GM19035 (cell line): ENCODE results near the gene HMBS.

Source experiments
- ATAC-seq: cut with Tn5 transposase; IDR thresholded peaks from one replicate; pipeline ENCODE4 v1.9.1; 2021; ENCODE audit not compliant: unreplicated experiment

The HMBS gene

GRCh38 chr11:119067371-119068222 lies 17.1 kb upstream of the HMBS start, which contains the start of gene VPS11:
TSS of gene VPS11 (plus strand) at chr11:119067818. CDS start at chr11:119067824, 6 bp downstream.
- ATAC-seq: peak; percentile 90

DNA sequence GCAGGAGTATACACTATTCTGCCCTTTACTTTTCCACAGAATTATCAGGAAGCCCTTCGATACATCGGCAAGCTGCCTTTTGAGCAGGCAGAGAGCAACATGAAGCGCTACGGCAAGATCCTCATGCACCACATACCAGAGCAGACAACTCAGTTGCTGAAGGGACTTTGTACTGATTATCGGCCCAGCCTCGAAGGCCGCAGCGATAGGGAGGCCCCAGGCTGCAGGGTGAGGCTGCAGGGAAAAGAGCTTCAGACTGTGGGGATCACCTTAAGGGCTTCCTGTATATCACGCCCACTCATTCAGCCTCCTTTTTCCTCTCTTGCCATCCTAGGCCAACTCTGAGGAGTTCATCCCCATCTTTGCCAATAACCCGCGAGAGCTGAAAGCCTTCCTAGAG lies 6.8 kb upstream of the HMBS start:
- no peak for ATAC-seq

DNA sequence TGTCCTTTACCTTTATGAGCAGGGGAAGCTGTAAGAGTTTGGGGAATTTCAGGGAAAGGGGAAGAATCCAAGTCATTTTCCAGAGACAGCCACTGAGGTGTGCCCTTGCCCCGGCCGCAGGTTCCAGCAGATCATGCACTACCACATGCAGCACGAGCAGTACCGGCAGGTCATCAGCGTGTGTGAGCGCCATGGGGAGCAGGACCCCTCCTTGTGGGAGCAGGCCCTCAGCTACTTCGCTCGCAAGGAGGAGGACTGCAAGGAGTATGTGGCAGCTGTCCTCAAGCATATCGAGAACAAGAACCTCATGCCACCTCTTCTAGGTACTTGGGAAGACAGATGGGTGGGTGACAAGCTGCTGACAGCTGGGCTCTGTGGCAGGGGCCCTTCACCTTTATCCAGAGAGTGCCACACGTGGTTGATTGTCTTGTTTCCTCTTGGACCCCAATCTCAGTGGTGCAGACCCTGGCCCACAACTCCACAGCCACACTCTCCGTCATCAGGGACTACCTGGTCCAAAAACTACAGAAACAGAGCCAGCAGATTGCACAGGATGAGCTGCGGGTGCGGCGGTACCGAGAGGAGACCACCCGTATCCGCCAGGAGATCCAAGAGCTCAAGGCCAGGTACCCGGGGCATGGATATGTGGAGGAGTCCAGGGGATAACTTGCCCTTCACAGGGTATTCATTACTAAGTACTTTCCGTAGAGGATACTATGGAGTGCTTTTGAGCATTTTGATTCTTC lies 5.8 kb upstream of the HMBS start:
- no peak for ATAC-seq

- ATAC-seq: no peak
Measured at GRCh38 chr11:119081682-119082260, 2.9 kb upstream of the HMBS start.

GRCh38 chr11:119085437-119085847 lies 761 bp downstream of the HMBS start:
- peak; percentile 21 for ATAC-seq

- ATAC-seq: no peak
Measured at GRCh38 chr11:119087123-119087522, 2.4 kb downstream of the HMBS start.

DNA sequence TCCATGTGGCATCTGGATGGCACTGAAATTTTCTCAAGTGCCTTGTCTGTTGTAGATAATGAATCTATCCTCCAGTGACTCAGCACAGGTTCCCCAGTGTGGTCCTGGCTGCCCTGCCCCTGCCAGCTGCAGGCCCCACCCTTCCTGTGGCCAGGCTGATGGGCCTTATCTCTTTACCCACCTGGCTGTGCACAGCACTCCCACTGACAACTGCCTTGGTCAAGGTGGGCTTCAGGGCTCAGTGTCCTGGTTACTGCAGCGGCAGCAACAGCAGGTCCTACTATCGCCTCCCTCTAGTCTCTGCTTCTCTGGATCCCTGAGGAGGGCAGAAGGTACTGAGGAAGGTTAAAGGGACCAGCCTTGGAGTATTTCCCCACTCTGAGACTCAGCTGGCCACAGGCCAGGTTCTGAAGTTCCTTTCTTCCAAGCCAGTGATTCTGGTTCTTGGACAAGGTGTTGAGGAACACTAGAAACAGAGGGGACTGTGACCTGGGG lies 3.1 kb downstream of the HMBS start:
- ATAC-seq: no peak

DNA sequence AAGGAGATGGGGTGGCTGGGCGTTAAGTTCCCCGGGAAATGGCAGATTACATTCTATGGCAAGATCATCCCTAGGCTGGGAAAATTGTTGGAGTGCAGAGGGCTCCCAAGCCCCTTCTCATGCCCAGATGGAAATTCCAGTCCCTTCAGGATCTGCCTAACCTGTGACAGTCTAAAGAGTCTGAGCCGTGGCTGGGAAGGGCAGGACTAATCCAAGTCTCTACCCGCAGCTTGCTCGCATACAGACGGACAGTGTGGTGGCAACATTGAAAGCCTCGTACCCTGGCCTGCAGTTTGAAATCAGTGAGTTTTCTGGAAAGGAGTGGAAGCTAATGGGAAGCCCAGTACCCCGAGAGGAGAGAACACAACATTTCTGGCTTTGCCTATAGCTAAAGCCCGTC lies 3.7 kb downstream of the HMBS start:
- no peak for ATAC-seq

GRCh38 chr11:119089319-119089718 lies 4.6 kb downstream of the HMBS start:
- ATAC-seq: no peak

DNA sequence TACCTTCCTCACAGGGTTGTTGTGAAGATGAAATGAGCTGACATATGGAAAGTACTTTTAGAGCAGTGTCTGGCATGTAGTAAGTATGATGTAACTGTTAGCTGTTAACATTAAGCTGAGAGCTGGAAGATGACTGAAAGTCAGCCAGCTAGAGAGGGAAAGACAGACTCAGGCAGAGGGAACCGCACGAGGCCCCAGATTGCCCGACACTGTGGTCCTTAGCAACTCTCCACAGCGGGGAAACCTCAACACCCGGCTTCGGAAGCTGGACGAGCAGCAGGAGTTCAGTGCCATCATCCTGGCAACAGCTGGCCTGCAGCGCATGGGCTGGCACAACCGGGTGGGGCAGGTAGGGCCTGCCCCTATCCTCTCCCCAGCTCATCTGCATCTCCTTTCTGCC lies 6.5 kb downstream of the HMBS start:
- ATAC-seq: no peak

DNA sequence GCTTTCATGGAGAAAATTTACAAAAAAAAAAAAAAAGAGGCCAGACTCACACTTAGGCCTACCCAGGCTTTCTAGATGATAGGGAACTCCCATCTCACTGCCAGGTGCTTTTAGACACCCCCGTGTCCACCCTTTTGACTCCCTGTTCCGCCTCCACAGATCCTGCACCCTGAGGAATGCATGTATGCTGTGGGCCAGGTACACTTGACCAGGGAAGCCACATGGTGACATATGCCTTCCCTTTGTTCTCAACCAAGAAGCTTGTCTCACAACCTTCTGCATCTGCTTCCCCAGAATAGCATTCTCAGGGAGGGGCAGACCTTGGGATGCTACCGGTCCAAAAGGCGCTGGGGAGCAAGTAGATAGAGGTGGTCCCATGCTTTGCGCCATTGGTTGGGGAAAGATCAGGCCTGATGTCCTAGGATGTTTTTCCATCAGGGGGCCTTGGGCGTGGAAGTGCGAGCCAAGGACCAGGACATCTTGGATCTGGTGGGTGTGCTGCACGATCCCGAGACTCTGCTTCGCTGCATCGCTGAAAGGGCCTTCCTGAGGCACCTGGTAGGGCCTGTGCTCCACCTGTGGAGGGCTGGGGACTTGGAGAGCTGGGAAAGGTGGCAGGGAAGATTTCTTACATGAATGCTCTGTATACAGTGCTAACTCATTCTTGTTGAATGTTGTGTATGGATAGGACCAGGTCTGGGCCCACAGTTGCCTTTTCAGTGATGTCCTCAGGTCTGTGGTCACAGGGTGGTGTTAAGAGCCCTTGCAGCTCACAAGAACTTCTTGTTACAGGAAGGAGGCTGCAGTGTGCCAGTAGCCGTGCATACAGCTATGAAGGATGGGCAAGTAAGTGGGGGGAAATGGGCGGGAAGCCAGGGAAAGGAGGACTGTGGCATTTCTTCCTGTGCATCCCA lies 7.5 kb downstream of the HMBS start:
- no peak for ATAC-seq

DNA sequence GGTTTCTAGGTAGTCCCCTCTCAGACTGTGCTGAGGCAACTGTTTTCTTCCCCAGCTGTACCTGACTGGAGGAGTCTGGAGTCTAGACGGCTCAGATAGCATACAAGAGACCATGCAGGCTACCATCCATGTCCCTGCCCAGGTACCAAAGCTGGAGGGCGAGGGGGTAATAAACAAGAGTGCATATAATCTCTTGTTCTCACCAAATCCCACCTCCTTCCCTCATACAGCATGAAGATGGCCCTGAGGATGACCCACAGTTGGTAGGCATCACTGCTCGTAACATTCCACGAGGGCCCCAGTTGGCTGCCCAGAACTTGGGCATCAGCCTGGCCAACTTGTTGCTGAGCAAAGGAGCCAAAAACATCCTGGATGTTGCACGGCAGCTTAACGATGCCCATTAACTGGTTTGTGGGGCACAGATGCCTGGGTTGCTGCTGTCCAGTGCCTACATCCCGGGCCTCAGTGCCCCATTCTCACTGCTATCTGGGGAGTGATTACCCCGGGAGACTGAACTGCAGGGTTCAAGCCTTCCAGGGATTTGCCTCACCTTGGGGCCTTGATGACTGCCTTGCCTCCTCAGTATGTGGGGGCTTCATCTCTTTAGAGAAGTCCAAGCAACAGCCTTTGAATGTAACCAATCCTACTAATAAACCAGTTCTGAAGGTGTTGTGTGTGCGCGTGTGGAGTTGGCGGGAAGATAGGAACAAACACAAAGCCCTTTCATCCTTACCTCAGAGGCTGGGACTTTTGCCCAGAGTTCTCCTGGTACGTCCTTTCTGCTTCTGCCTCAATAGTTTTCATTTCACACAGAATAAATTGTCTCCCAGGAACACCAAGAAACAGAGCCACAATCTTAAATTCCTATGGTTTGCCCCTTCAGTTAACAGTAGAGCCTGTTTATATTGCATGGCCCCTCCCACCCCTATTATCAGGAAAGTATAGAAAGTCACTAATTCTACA lies 8.5 kb downstream of the HMBS start:
- ATAC-seq: no peak

- peak; percentile 7 for ATAC-seq
Measured at GRCh38 chr11:119093942-119094815, 9.5 kb downstream of the HMBS start.

GRCh38 chr11:119094816-119095065 lies 10.1 kb downstream of the HMBS start:
- ATAC-seq: peak; percentile 40

- ATAC-seq: peak; percentile 79
Measured at GRCh38 chr11:119095066-119095880, 10.6 kb downstream of the HMBS start.

DNA sequence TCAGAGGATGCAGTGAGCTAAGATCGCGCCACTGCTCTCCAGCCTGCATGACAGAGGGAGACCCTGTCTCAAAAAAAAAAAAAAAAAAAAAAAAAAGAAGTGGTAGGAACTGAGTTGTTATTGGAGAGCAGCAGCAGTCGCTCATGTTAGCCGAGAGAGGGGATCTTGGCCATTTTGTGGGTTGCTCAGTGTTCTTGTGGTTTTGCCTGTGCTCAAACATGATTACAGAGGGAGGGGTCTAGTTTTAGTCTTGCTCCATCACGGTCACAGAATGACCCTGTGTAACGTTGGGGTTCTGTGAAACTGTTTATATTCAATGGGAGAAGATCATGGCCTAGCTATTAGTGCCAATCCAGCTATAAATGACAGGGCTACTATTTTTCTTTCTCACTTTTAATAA lies 15.0 kb downstream of the HMBS start:
- ATAC-seq: no peak

DNA sequence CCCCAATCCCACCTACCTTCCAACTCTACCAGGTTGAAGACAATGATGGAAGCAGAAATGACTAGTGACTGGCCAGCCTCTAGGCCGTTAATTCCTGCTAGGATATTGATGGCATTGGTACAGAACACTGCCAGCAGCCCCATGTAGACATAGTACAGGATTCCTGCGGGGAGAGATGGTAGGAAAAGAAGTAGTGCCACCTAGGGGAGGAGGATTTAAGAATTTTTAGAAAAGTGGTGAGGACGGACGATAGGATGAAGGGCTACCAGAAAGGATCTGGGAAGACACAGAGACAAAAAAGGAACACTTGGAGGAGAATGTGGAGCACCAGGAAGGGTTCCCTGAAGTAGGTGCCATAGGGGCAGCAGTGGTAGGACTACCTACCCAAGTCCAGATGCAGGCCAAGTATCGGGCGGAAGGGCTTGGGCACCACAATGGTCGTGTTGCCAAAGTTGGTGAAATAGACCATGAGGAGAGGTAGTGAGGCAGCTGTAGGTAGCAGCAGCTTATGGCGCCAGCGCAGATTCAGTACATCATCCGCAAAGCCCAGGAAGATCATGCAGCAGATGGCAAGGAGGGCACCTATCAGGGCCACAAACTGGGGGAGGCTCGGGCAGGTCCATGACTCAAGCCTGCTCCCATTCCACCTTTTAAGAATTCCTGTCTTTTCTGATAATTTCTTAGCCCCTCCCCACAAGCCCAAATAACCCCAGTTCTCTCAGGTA lies 15.7 kb downstream of the HMBS start:
- ATAC-seq: no peak
